AG09309 (cell line): ENCODE measurements around the gene TSPAN18.

ENCODE experiments used
- DNase-seq: peaks from one replicate; pipeline ENCODE4 v3.0.0-alpha.2; 2010; ENCODE audit warnings: low read depth
- H3K4me3 ChIP-seq: 2 replicates; pipeline ENCODE4 v1.5.1; 2011; ENCODE audit warnings: mild to moderate bottlenecking, low read depth, low read length, moderate library complexity; ENCODE audit not compliant: control insufficient read depth
- CTCF ChIP-seq: IDR thresholded peaks from 2 replicates; pipeline ENCODE4 v1.5.1; 2011; ENCODE audit warnings: mild to moderate bottlenecking, low read depth, low read length, inconsistent platforms; ENCODE audit not compliant: insufficient read depth, control insufficient read depth; ENCODE audit errors: missing control alignments

The TSPAN18 gene

GRCh38 chr11:44828296-44828695 is 101.5 kb downstream of the TSPAN18 start:
- DNase-seq: no peak

GRCh38 chr11:44829838-44830237 is 103.1 kb downstream of the TSPAN18 start:
- DNase-seq: no peak
- no peak overlapping the region for H3K4me3 ChIP-seq
- TF ChIP-seq CTCF: no peak

More at GRCh38 chr11:44828296-44828695, 101.5 kb downstream of the TSPAN18 start:
- no peak for TF ChIP-seq CTCF
- H3K4me3 ChIP-seq: no peak overlapping the region

- H3K4me3 ChIP-seq: no peak overlapping the region
- TF ChIP-seq CTCF: no peak
- DNase-seq: no peak
These were observed 105.0 kb downstream of the TSPAN18 start for GRCh38 chr11:44831605-44832394.

GRCh38 chr11:44832452-44832851 is 105.7 kb downstream of the TSPAN18 start:
- H3K4me3 ChIP-seq: no peak overlapping the region
- no peak for TF ChIP-seq CTCF
- DNase-seq: no peak

- H3K4me3 ChIP-seq: no peak overlapping the region
- no peak for DNase-seq
- TF ChIP-seq CTCF: no peak
These were observed 106.6 kb downstream of the TSPAN18 start for GRCh38 chr11:44833221-44833876.

- DNase-seq: no peak
- TF ChIP-seq CTCF: no peak
These were observed 107.2 kb downstream of the TSPAN18 start for GRCh38 chr11:44833877-44834452.

More at GRCh38 chr11:44833877-44834452, 107.2 kb downstream of the TSPAN18 start:
- no peak overlapping the region for H3K4me3 ChIP-seq
